CD14-positive monocyte (primary cell): ENCODE results near the gene WWOX. TPM values are rescaled to one million over a fixed set of nuclear protein-coding genes. Genes with fewer than 3 reads are reported as not detected.

Experiments used
- DNase-seq, 3 donors: peaks; one replicate each; pipeline ENCODE4 v3.0.0-alpha.2; 2011 to 2022
- H2AFZ ChIP-seq: 2 replicates; pipeline ENCODE4 v1.6.0; 2012; ENCODE audit warnings: mild to moderate bottlenecking, low read depth, low read length, inconsistent platforms; ENCODE audit not compliant: insufficient read depth, poor library complexity, severe bottlenecking
- H3K27ac ChIP-seq, 2 donors: 1 replicate in 1 of 2; 2 replicates in 1 of 2; pipeline ENCODE4 v1.5.1; 2012 to 2013; ENCODE audit warnings: low read length in 2 of 2, control low read depth in 1 of 2, inconsistent platforms in 1 of 2, low read depth in 1 of 2, mild to moderate bottlenecking in 1 of 2
- H3K27me3 ChIP-seq, 2 donors: one replicate each; pipeline versions ENCODE4 v1.6.0 to v1.6.1; 2011 to 2013; ENCODE audit warnings: low read length in 2 of 2; ENCODE audit not compliant: control insufficient read depth in 2 of 2, insufficient read depth in 2 of 2
- H3K36me3 ChIP-seq, 2 donors: replicated peaks in 1 of 2; 1 replicate in 1 of 2; 2 replicates in 1 of 2; pipeline versions ENCODE4 v1.5.1 to v1.6.1; 2012 to 2013; ENCODE audit warnings: low read length in 2 of 2, control low read depth in 1 of 2, inconsistent platforms in 1 of 2, mild to moderate bottlenecking in 1 of 2; ENCODE audit not compliant: insufficient read depth in 2 of 2, control insufficient read depth in 1 of 2
- H3K4me1 ChIP-seq, 2 donors: 1 replicate in 1 of 2; 2 replicates in 1 of 2; pipeline versions ENCODE4 v1.5.1 to v1.6.1; 2012 to 2013; ENCODE audit warnings: low read length in 2 of 2, control low read depth in 1 of 2, inconsistent platforms in 1 of 2, mild to moderate bottlenecking in 1 of 2, moderate library complexity in 1 of 2; ENCODE audit not compliant: insufficient read depth in 2 of 2, control insufficient read depth in 1 of 2
- H3K4me2 ChIP-seq: replicated peaks from 2 replicates; pipeline ENCODE3; 2012; ENCODE audit warnings: low read length, moderate library complexity, mild to moderate bottlenecking; ENCODE audit not compliant: poor library complexity, severe bottlenecking; ENCODE audit errors: extremely low read depth
- H3K4me3 ChIP-seq, 3 experiments: fragments of 200-600 bp in 1 of 3; sonication (generic) in 1 of 3; replicated peaks in 1 of 3; 1 replicate in 2 of 3; 2 replicates in 1 of 3; pipeline ENCODE4 v1.5.1; 2011 to 2013; ENCODE audit warnings: low read length in 3 of 3, mild to moderate bottlenecking in 3 of 3, control low read depth in 2 of 3, low read depth in 2 of 3, inconsistent platforms in 1 of 3, moderate library complexity in 1 of 3
- H3K79me2 ChIP-seq: 2 replicates; pipeline ENCODE4 v1.6.0; 2012; ENCODE audit warnings: mild to moderate bottlenecking, control low read depth, inconsistent platforms, low read length, moderate library complexity; ENCODE audit not compliant: insufficient read depth
- H3K9ac ChIP-seq: 2 replicates; pipeline ENCODE4 v1.6.0; 2017; ENCODE audit warnings: low read length, mild to moderate bottlenecking; ENCODE audit not compliant: insufficient read depth, poor library complexity, severe bottlenecking
- H3K9me3 ChIP-seq, 2 donors: replicated peaks in 1 of 2; 1 replicate in 1 of 2; 2 replicates in 1 of 2; pipeline versions ENCODE4 v1.5.1 to v1.6.1; 2012 to 2013; ENCODE audit warnings: low read length in 2 of 2, control low read depth in 1 of 2; ENCODE audit not compliant: control insufficient read depth in 1 of 2, insufficient read depth in 1 of 2
- H4K20me1 ChIP-seq: 2 replicates; pipeline ENCODE4 v1.6.0; 2012; ENCODE audit warnings: mild to moderate bottlenecking, low read length, control low read depth, moderate library complexity; ENCODE audit not compliant: insufficient read depth
- H3K27ac Mint-ChIP-seq, 7 donors: one replicate each; pipeline ENCODE4 v1.8.0; 2020; ENCODE audit warnings: mild to moderate bottlenecking in 7 of 7, mixed read lengths in 7 of 7, moderate library complexity in 6 of 7, inconsistent platforms in 2 of 7
- H3K27me3 Mint-ChIP-seq, 3 donors: one replicate each; pipeline ENCODE4 v1.8.0; 2021 to 2022; ENCODE audit warnings: low read depth in 3 of 3, mild to moderate bottlenecking in 3 of 3, mixed read lengths in 3 of 3, moderate library complexity in 3 of 3, inconsistent platforms in 1 of 3
- H3K36me3 Mint-ChIP-seq, 2 donors: one replicate each; pipeline ENCODE4 v1.8.0; 2020; ENCODE audit warnings: mixed read lengths in 2 of 2, inconsistent platforms in 1 of 2, mild to moderate bottlenecking in 1 of 2
- H3K4me1 Mint-ChIP-seq: one replicate; pipeline ENCODE4 v1.8.0; 2020; ENCODE audit warnings: mild to moderate bottlenecking, mixed read lengths
- H3K4me3 Mint-ChIP-seq, 2 donors: one replicate each; pipeline ENCODE4 v1.8.0; 2020; ENCODE audit warnings: mild to moderate bottlenecking in 2 of 2, mixed read lengths in 2 of 2, moderate library complexity in 1 of 2
- H3K9me3 Mint-ChIP-seq, 7 donors: one replicate each; pipeline ENCODE4 v1.8.0; 2020 to 2022; ENCODE audit warnings: mixed read lengths in 7 of 7, mild to moderate bottlenecking in 6 of 7, moderate library complexity in 6 of 7, inconsistent platforms in 2 of 7
- CTCF ChIP-seq: fragments of 200-600 bp; IDR thresholded peaks from one replicate; pipeline ENCODE4 v1.8.0; 2022; ENCODE audit warnings: antibody characterized with exemption, mild to moderate bottlenecking
- WGBS: methylation state at CpG from one replicate; pipeline ENCODE4 v1.1.5; 2013; ENCODE audit warnings: missing lambda C conversion rate; ENCODE audit not compliant: insufficient coverage; 5-methylcytosine and 5-hydroxymethylcytosine counted together
- intact Hi-C, 2 donors: fragments of 100-400 bp; cut with micrococcal nuclease; formaldehyde crosslinking; loops; one replicate each; pipeline versions ENCODE4 v1.15.0 to v1.15.1; 2023
- polyA plus RNA-seq, 3 donors: library from polyadenylated mRNA; depleted of rRNA in 1 of 3; unstranded in 2 of 3; stranded (reverse) in 1 of 3; fragments of 300-500 nt in 2 of 3; fragments of >200 nt in 1 of 3; fragmentation: Illumina TruSeq in 2 of 3; gene quantifications; 1 replicate in 2 of 3; 2 replicates in 1 of 3; pipeline ENCODE4 v1.2.3, GENCODE V29; 2012 to 2021

WWOX gene
- polyA plus RNA-seq, 3 donors: 4.0 to 7.0 (median 6.3) TPM

DNA sequence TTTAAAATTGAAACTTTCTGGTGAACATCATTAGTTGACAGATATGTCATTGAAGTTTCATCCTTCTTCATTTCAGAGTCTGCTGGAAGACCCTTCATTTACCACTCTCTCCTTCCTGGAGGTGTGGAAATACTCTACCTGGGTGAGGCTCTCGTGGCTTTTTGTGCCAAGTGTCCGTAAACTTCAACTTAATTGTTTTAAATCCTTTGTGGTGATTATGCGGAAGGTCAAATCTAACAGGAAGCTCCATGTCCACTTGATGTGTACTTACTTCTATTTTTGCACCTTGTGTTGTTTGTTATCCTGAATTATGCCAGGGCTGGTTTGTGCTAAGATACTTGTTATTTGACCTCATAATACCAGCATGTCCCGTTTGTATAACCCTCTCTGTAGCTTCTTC lies 129.2 kb downstream of the WWOX start:
- WGBS: 65% methylated on average over 2 of the region's 4 CpGs
- H3K4me2 ChIP-seq: no peak overlapping the region
- intact Hi-C loops: no loop called here

GRCh38 chr16:78230832-78231231 lies 131.4 kb downstream of the WWOX start:
- Mint-ChIP-seq H3K4me3 (no peak overlapping the region), H3K4me1 (peaks cover 2% of the 10 kb centered on the region), H3K36me3 (no peaks in the 10 kb centered on the region), H3K9me3 (peaks cover 0 to 2% (median 0%) of the 10 kb centered on the region in 7 donors), H3K27ac (no peak overlapping the region), H3K27me3 (peaks cover 1 to 2% (median 2%) of the 10 kb centered on the region in 3 donors)
- Histone ChIP-seq H3K9ac (no peak overlapping the region), H4K20me1 (no peaks in the 10 kb centered on the region), H3K79me2 (no peaks in the 10 kb centered on the region), H2AFZ (no peak overlapping the region), H3K4me2 (no peak overlapping the region), H3K4me3 (no peak overlapping the region), H3K4me1 (no peaks in the 10 kb centered on the region), H3K36me3 (no peaks in the 10 kb centered on the region), H3K9me3 (no peaks in the 10 kb centered on the region), H3K27me3 (no peaks in the 10 kb centered on the region), H3K27ac (no peak overlapping the region)
- no peak for TF ChIP-seq CTCF
- intact Hi-C loops: no loop called here
- WGBS: no CpG with 5 or more reads among the region's 3 CpGs
- DNase-seq: no peak

More for the DNA sequence above, 129.2 kb downstream of the WWOX start:
- H3K4me3 ChIP-seq: no peak overlapping the region
- peaks cover 0 to 2% (median 0%) of the 10 kb centered on the region in 7 donors for H3K9me3 Mint-ChIP-seq
- no peak overlapping the region for H2AFZ ChIP-seq
- peaks cover 0 to 2% (median 1%) of the 10 kb centered on the region in 3 donors for H3K27me3 Mint-ChIP-seq
- no peak for TF ChIP-seq CTCF
- no peaks in the 10 kb centered on the region for H3K4me1 Mint-ChIP-seq
- H3K36me3 ChIP-seq: no peaks in the 10 kb centered on the region
- no peaks in the 10 kb centered on the region for H3K79me2 ChIP-seq
- H3K4me1 ChIP-seq: no peaks in the 10 kb centered on the region
- H3K4me3 Mint-ChIP-seq: no peak overlapping the region
- no peak overlapping the region for H3K27ac ChIP-seq
- DNase-seq: no peak
- no peaks in the 10 kb centered on the region for H4K20me1 ChIP-seq
- H3K27me3 ChIP-seq: no peaks in the 10 kb centered on the region
- no peaks in the 10 kb centered on the region for H3K9me3 ChIP-seq
- no peaks in the 10 kb centered on the region for H3K36me3 Mint-ChIP-seq
- no peak overlapping the region for H3K9ac ChIP-seq
- H3K27ac Mint-ChIP-seq: no peak overlapping the region
